HG02870 (cell line): Measurements from ENCODE around the gene POTEI.
"Not testable (repeated sequence)": the region's sequence is repeated elsewhere in the genome, so short reads cannot be mapped to it uniquely, and the experiment has no call there.

ENCODE experiments used
- ATAC-seq: cut with Tn5 transposase; IDR thresholded peaks from one replicate; pipeline ENCODE4 v1.9.1; 2021; ENCODE audit warnings: mild to moderate bottlenecking, moderate library complexity; ENCODE audit not compliant: unreplicated experiment

The POTEI gene

DNA sequence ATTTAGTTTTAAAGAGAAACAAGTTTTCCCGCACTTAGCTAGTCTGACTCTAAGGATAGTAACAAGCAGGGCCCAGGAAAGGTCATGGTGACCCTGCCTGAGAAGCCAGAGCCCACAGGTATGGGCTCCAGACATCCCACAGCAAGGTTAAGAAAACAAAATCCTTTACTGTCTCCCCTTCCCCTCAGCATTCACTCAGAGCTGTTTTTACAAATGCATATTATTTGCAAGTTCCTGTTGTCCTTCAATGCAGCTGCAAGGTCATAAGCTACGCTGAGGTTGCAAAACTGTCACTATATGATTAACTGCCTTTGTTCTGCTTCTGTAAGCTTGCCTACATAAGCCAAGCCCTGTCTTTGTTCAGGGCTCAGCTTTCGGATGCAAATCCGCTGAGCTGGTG, 18.1 kb downstream of the POTEI start:
- not testable (repeated sequence) for ATAC-seq

DNA sequence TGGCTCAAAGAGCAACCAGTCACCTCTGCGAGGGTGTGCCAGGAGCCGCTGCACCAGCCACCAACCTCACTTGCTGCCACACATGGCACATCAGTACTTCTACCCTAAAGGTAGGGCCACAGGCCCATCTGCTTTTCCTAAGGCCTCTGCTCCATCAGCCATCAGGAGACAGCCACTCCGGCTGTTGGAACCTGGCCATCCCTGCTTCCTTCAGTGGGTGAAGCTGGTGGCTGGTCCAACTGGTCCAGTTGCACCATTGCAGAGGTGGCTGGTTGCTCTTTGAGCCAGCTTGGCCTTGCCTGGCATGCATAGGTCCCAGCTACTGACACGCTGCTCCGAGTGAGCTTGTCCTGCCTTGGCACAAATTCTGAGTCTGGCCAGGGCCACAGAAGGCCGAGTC, 53.7 kb downstream of the POTEI start:
- not testable (repeated sequence) for ATAC-seq

DNA sequence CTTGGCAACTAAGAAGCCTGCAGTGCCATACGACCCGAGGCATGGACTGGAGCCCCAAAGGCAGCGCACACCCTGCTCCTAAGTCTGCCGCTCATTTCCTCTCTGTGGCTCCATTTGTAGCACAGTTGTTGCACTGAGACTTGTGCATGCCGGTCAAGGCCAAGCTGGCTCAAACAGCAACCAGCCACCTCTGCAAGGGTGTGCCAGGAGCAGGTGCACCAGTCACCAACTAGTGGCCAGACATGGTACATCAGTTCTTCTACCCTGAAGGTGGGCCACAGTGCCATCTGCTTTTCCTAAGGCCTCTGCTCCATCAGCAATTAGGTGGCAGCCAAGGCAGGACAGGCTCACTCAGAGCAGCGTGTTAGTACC, 54.4 kb downstream of the POTEI start:
- not testable (repeated sequence) for ATAC-seq

DNA sequence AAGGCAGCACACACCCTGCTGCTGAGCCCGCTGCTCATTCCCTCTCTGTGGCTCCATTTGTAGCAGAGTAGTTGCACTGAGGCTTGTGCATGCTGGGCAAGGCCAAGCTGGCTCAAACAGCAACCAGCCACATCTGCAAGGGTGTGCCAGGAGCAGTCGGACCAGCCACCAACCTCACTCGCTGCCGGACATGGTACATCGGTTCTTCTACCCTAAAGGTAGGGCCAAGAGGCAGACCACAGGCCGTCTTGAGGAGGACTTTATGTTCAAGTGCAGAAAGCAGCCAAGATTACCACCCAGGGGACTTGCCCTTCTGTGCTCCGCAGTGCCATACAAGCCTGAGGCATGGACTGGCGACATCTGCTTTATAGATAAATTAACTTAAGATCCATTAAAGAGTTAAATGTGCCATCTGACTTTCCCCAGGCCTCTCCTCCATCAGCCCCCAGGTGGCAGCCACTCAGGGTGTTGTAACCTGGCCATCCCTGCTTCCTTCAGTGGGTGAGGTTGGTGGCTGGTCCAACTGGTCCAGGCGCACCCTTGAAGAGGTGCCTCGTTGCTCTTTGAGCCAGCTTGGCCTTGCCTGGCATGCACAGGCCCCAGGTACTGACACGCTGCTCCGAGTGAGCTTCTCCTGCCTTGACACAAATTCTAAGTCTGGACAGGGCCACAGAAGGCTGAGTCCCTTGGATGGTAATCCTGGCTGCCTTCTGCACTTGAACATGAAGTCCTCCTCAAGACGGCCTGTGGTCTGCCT, 55.0 kb downstream of the POTEI start:
- ATAC-seq = not testable (repeated sequence)

DNA sequence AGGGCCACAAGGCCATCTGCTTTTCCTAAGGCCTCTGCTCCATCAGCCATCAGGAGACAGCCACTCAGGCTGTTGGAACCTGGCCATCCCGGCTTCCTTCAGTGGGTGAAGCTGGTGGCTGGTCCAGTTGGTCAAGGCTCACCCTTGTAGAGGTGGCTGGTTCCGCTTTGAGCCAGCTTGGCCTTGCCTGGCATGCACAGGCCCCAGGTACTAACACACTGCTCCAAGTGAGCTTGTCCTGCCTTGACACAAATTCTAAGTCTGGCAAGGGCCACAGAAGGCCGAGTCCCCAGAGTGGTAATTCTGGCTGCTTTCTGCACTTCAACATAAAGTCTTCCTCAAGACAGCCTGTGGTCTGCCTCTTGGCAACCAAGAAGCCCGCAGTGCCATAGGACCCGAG, 56.2 kb downstream of the POTEI start:
- not testable (repeated sequence) for ATAC-seq

DNA sequence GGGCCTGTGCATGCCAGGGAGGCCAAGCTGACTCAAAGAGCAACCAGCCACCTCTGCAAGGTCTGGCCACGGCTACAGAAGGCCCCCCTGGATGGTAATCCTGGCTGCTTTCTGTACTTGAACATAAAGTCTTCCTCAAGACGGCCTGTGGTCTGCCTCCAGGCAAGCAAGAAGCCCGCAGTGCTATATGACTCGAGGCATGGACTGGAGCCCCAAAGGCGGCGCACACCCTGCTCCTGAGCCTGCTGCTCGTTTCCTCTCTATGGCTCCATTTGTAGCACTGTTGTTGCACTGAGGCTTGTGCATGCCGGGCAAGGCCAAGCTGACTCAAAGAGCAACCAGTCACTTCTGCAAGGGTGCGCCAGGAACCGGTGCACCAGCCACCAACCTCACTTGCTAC, 57.3 kb downstream of the POTEI start:
- ATAC-seq = not testable (repeated sequence)

DNA sequence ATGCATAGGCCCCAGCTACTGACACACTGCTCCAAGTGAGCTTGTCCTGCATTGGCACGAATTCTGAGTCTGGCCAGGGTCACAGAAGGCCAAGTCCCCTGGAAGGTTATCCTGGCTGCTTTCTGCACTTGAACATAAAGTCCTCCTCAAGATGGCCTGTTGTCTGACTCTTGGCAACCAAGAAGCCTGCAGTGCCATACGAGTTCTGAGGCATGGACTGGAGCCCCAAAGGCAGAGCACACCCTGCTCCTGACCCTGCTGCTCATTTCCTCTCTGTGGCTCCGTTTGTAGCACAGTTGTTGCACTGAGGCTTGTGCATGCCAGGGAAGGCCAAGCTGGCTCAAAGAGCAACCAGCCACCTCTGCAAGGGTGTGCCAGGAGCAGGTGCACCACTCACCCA, 57.9 kb downstream of the POTEI start:
- ATAC-seq = not testable (repeated sequence)

DNA sequence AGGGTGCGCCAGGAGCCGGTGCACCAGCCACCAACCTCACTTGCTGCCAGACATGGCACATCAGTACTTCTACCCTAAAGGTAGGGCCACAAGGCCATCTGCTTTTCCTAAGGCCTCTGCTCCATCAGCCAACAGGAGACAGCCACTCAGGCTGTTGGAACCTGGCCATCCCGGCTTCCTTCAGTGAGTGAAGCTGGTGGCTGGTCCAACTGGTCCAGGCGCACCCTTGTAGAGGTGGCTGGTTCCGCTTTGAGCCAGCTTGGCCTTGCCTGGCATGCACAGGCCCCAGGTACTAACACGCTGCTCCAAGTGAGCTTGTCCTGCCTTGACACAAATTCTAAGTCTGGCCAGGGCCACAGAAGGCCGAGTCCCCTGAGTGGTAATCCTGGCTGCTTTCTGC, 58.8 kb downstream of the POTEI start:
- not testable (repeated sequence) for ATAC-seq

DNA sequence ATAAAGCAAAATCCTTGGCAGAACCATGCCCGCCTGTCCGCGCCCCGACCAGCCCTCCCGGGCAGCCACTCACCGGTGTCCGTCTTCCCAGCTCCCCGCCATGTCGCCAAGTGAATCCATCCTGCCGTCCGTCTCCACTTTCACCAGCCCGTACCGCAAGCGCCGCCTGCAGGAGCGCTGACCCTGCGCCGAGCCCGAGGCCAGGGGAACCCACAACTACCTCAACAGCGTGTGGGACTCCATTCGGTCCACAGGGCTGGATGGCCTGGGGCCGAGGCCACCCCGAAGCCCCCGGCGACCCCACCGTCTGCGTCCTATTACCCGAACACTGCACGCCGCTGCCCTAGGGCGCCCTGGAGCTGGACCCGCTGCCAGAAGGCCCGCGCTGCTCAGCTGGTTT, 81.5 kb downstream of the POTEI start:
- not testable (repeated sequence) for ATAC-seq

GRCh38 chr2:130418845-130419244, 90.3 kb downstream of the POTEI start:
- not testable (repeated sequence) for ATAC-seq

DNA sequence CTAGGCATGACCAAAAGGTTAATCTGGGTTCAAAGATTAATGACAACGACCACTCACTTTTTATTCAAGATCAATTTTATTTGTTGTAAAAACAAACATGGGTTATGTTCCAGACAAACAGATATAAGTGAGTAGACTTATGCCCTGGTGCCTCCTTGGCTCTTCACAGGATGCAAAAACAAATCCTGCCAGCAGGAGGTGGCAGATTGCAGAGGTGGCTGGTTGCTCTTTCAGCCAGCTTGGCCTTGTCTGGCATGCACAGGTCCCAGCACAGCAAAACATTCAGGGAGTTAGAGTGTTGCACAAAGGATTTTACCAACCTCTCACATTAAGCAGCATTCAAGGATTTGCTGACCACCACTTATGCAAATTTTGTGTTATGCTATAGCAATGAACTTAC, 92.4 kb downstream of the POTEI start:
- not testable (repeated sequence) for ATAC-seq
